Mammary epithelial cell (primary cell): ENCODE measurements around the gene TSFM.

Experiments
- EZH2 ChIP-seq: IDR thresholded peaks from 2 replicates; pipeline ENCODE4 v1.6.1; 2012; ENCODE audit warnings: low read length, inconsistent platforms, borderline replicate concordance
- TF ChIP-seq, protein P1 (sequence below), 2 donors: IDR thresholded peaks in 1 of 2; conservative IDR thresholded peaks in 1 of 2; 2 replicates each; pipeline ENCODE4 v1.5.1; 2011 to 2012; ENCODE audit warnings: inconsistent platforms in 2 of 2, low read length in 2 of 2, mild to moderate bottlenecking in 2 of 2, control low read depth in 1 of 2, low read depth in 1 of 2; ENCODE audit not compliant: insufficient read depth in 1 of 2; ENCODE audit errors: extremely low read depth in 1 of 2

- TF ChIP-seq, protein P1, sequence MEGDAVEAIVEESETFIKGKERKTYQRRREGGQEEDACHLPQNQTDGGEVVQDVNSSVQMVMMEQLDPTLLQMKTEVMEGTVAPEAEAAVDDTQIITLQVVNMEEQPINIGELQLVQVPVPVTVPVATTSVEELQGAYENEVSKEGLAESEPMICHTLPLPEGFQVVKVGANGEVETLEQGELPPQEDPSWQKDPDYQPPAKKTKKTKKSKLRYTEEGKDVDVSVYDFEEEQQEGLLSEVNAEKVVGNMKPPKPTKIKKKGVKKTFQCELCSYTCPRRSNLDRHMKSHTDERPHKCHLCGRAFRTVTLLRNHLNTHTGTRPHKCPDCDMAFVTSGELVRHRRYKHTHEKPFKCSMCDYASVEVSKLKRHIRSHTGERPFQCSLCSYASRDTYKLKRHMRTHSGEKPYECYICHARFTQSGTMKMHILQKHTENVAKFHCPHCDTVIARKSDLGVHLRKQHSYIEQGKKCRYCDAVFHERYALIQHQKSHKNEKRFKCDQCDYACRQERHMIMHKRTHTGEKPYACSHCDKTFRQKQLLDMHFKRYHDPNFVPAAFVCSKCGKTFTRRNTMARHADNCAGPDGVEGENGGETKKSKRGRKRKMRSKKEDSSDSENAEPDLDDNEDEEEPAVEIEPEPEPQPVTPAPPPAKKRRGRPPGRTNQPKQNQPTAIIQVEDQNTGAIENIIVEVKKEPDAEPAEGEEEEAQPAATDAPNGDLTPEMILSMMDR (conservative IDR thresholded peaks at IDR 0.05 in 1 of 2, IDR thresholded peaks at IDR 0.05 in 1 of 2; ENCODE audit: extremely low read depth in 1 of 2, insufficient read depth in 1 of 2, low read depth in 1 of 2, low read length in 2 of 2), result no peak
- no peak for TF ChIP-seq EZH2
Observed at GRCh38 chr12:57754411-57755193, 28.0 kb upstream of the TSFM start, which contains the start of gene MARCHF9.
